Stimulated activated CD4-positive, alpha-beta T cell treated with anti-CD3 and anti-CD28 coated beads, Interleukin-15, amount 100 ng/mL, for 1 hour (primary cell): Measurements from ENCODE around the gene UROC1.

Source experiments
- DNase-seq, 2 donors: peaks; one replicate each; pipeline ENCODE4 v3.0.0-alpha.2; 2020; ENCODE audit warnings: low read depth in 1 of 2, low spot score in 1 of 2

UROC1 gene

GRCh38 chr3:126481808-126482502, 35.6 kb downstream of the UROC1 start:
- no peak for DNase-seq

GRCh38 chr3:126480861-126481260, 36.7 kb downstream of the UROC1 start:
- DNase-seq = no peak

GRCh38 chr3:126480206-126480605, 37.4 kb downstream of the UROC1 start:
- DNase-seq = no peak

GRCh38 chr3:126479642-126480041, 37.9 kb downstream of the UROC1 start:
- DNase-seq = no peak

GRCh38 chr3:126478581-126479310, 38.8 kb downstream of the UROC1 start:
- no peak for DNase-seq

- DNase-seq = no peak
Observed at GRCh38 chr3:126477061-126477380, 40.6 kb downstream of the UROC1 start.

- DNase-seq = no peak
Observed at GRCh38 chr3:126476166-126477060, 41.2 kb downstream of the UROC1 start.

GRCh38 chr3:126475413-126476114, 42.0 kb downstream of the UROC1 start, which contains the start of gene ZXDC:
Gene ZXDC, minus strand, starts transcription at chr3:126475891. Its CDS starts 26 bp downstream, at chr3:126475865.
- peak; percentile 88 to 92 for DNase-seq

GRCh38 chr3:126474498-126475412, 42.8 kb downstream of the UROC1 start:
- peak in 1 of 2 donors; percentile 22 for DNase-seq

- no peak for DNase-seq
Observed at GRCh38 chr3:126473292-126474168, 44.0 kb downstream of the UROC1 start.

GRCh38 chr3:126472277-126473006, 45.1 kb downstream of the UROC1 start:
- no peak for DNase-seq

- no peak for DNase-seq
Observed at GRCh38 chr3:126469479-126469878, 48.1 kb downstream of the UROC1 start.

GRCh38 chr3:126468028-126468891, 49.3 kb downstream of the UROC1 start:
- DNase-seq = no peak

- no peak for DNase-seq
Observed at GRCh38 chr3:126467611-126467955, 50.0 kb downstream of the UROC1 start.

- no peak for DNase-seq
Observed at GRCh38 chr3:126466886-126467610, 50.5 kb downstream of the UROC1 start.

- no peak for DNase-seq
Observed at GRCh38 chr3:126465928-126466544, 51.5 kb downstream of the UROC1 start.
